ENCODE data around the gene LIMCH1.

- TF ChIP-seq CTCF (optimal IDR thresholded peaks at IDR 0.05 in 1 of 3, IDR thresholded peaks at IDR 0.05 in 1 of 3, conservative IDR thresholded peaks at IDR 0.05 in 1 of 3; ENCODE audit: extremely low read depth in 1 of 3, insufficient read depth in 2 of 3, low read length in 3 of 3): no peak
- TF ChIP-seq EZH2 (IDR thresholded peaks at IDR 0.05; ENCODE audit: low read length): no peak
These were observed 48.8 kb downstream of the LIMCH1 start for GRCh38 chr4:41586675-41587225.

Measured in keratinocyte (primary cell).